CD14-positive monocyte (primary cell): ENCODE data around the gene EPB41L2. TPM values are rescaled to one million over a fixed set of nuclear protein-coding genes. Genes with fewer than 3 reads are reported as not detected.
"Not testable (repeated sequence)": the region's sequence is repeated elsewhere in the genome, so short reads cannot be mapped to it uniquely, and the experiment has no call there.

ENCODE experiments used
- DNase-seq, 3 donors: peaks; one replicate each; pipeline ENCODE4 v3.0.0-alpha.2; 2011 to 2022
- H2AFZ ChIP-seq: 2 replicates; pipeline ENCODE4 v1.6.0; 2012; ENCODE audit warnings: mild to moderate bottlenecking, low read depth, low read length, inconsistent platforms; ENCODE audit not compliant: insufficient read depth, poor library complexity, severe bottlenecking
- H3K27ac ChIP-seq, 2 donors: 1 replicate in 1 of 2; 2 replicates in 1 of 2; pipeline ENCODE4 v1.5.1; 2012 to 2013; ENCODE audit warnings: low read length in 2 of 2, control low read depth in 1 of 2, inconsistent platforms in 1 of 2, low read depth in 1 of 2, mild to moderate bottlenecking in 1 of 2
- H3K27me3 ChIP-seq, 2 donors: one replicate each; pipeline versions ENCODE4 v1.6.0 to v1.6.1; 2011 to 2013; ENCODE audit warnings: low read length in 2 of 2; ENCODE audit not compliant: control insufficient read depth in 2 of 2, insufficient read depth in 2 of 2
- H3K36me3 ChIP-seq, 2 donors: replicated peaks in 1 of 2; 1 replicate in 1 of 2; 2 replicates in 1 of 2; pipeline versions ENCODE4 v1.5.1 to v1.6.1; 2012 to 2013; ENCODE audit warnings: low read length in 2 of 2, control low read depth in 1 of 2, inconsistent platforms in 1 of 2, mild to moderate bottlenecking in 1 of 2; ENCODE audit not compliant: insufficient read depth in 2 of 2, control insufficient read depth in 1 of 2
- H3K4me1 ChIP-seq, 2 donors: 1 replicate in 1 of 2; 2 replicates in 1 of 2; pipeline versions ENCODE4 v1.5.1 to v1.6.1; 2012 to 2013; ENCODE audit warnings: low read length in 2 of 2, control low read depth in 1 of 2, inconsistent platforms in 1 of 2, mild to moderate bottlenecking in 1 of 2, moderate library complexity in 1 of 2; ENCODE audit not compliant: insufficient read depth in 2 of 2, control insufficient read depth in 1 of 2
- H3K4me2 ChIP-seq: replicated peaks from 2 replicates; pipeline ENCODE3; 2012; ENCODE audit warnings: low read length, moderate library complexity, mild to moderate bottlenecking; ENCODE audit not compliant: poor library complexity, severe bottlenecking; ENCODE audit errors: extremely low read depth
- H3K4me3 ChIP-seq, 3 experiments: fragments of 200-600 bp in 1 of 3; sonication (generic) in 1 of 3; replicated peaks in 1 of 3; 1 replicate in 2 of 3; 2 replicates in 1 of 3; pipeline ENCODE4 v1.5.1; 2011 to 2013; ENCODE audit warnings: low read length in 3 of 3, mild to moderate bottlenecking in 3 of 3, control low read depth in 2 of 3, low read depth in 2 of 3, inconsistent platforms in 1 of 3, moderate library complexity in 1 of 3
- H3K79me2 ChIP-seq: 2 replicates; pipeline ENCODE4 v1.6.0; 2012; ENCODE audit warnings: mild to moderate bottlenecking, control low read depth, inconsistent platforms, low read length, moderate library complexity; ENCODE audit not compliant: insufficient read depth
- H3K9ac ChIP-seq: 2 replicates; pipeline ENCODE4 v1.6.0; 2017; ENCODE audit warnings: low read length, mild to moderate bottlenecking; ENCODE audit not compliant: insufficient read depth, poor library complexity, severe bottlenecking
- H3K9me3 ChIP-seq, 2 donors: replicated peaks in 1 of 2; 1 replicate in 1 of 2; 2 replicates in 1 of 2; pipeline versions ENCODE4 v1.5.1 to v1.6.1; 2012 to 2013; ENCODE audit warnings: low read length in 2 of 2, control low read depth in 1 of 2; ENCODE audit not compliant: control insufficient read depth in 1 of 2, insufficient read depth in 1 of 2
- H4K20me1 ChIP-seq: 2 replicates; pipeline ENCODE4 v1.6.0; 2012; ENCODE audit warnings: mild to moderate bottlenecking, low read length, control low read depth, moderate library complexity; ENCODE audit not compliant: insufficient read depth
- H3K27ac Mint-ChIP-seq, 7 donors: one replicate each; pipeline ENCODE4 v1.8.0; 2020; ENCODE audit warnings: mild to moderate bottlenecking in 7 of 7, mixed read lengths in 7 of 7, moderate library complexity in 6 of 7, inconsistent platforms in 2 of 7
- H3K27me3 Mint-ChIP-seq, 3 donors: one replicate each; pipeline ENCODE4 v1.8.0; 2021 to 2022; ENCODE audit warnings: low read depth in 3 of 3, mild to moderate bottlenecking in 3 of 3, mixed read lengths in 3 of 3, moderate library complexity in 3 of 3, inconsistent platforms in 1 of 3
- H3K36me3 Mint-ChIP-seq, 2 donors: one replicate each; pipeline ENCODE4 v1.8.0; 2020; ENCODE audit warnings: mixed read lengths in 2 of 2, inconsistent platforms in 1 of 2, mild to moderate bottlenecking in 1 of 2
- H3K4me1 Mint-ChIP-seq: one replicate; pipeline ENCODE4 v1.8.0; 2020; ENCODE audit warnings: mild to moderate bottlenecking, mixed read lengths
- H3K4me3 Mint-ChIP-seq, 2 donors: one replicate each; pipeline ENCODE4 v1.8.0; 2020; ENCODE audit warnings: mild to moderate bottlenecking in 2 of 2, mixed read lengths in 2 of 2, moderate library complexity in 1 of 2
- H3K9me3 Mint-ChIP-seq, 7 donors: one replicate each; pipeline ENCODE4 v1.8.0; 2020 to 2022; ENCODE audit warnings: mixed read lengths in 7 of 7, mild to moderate bottlenecking in 6 of 7, moderate library complexity in 6 of 7, inconsistent platforms in 2 of 7
- WGBS: methylation state at CpG from one replicate; pipeline ENCODE4 v1.1.5; 2013; ENCODE audit warnings: missing lambda C conversion rate; ENCODE audit not compliant: insufficient coverage; 5-methylcytosine and 5-hydroxymethylcytosine counted together
- intact Hi-C, 2 donors: fragments of 100-400 bp; cut with micrococcal nuclease; formaldehyde crosslinking; loops; one replicate each; pipeline versions ENCODE4 v1.15.0 to v1.15.1; 2023
- polyA plus RNA-seq, 3 donors: library from polyadenylated mRNA; depleted of rRNA in 1 of 3; unstranded in 2 of 3; stranded (reverse) in 1 of 3; fragments of 300-500 nt in 2 of 3; fragments of >200 nt in 1 of 3; fragmentation: Illumina TruSeq in 2 of 3; gene quantifications; 1 replicate in 2 of 3; 2 replicates in 1 of 3; pipeline ENCODE4 v1.2.3, GENCODE V29; 2012 to 2021
- TF ChIP-seq, protein P1 (sequence below): fragments of 200-600 bp; IDR thresholded peaks from one replicate; pipeline ENCODE4 v1.8.0; 2022; ENCODE audit warnings: antibody characterized with exemption, mild to moderate bottlenecking

EPB41L2 gene
- polyA plus RNA-seq, 3 donors: 3.4 to 7.2 (median 4.6) TPM

DNA sequence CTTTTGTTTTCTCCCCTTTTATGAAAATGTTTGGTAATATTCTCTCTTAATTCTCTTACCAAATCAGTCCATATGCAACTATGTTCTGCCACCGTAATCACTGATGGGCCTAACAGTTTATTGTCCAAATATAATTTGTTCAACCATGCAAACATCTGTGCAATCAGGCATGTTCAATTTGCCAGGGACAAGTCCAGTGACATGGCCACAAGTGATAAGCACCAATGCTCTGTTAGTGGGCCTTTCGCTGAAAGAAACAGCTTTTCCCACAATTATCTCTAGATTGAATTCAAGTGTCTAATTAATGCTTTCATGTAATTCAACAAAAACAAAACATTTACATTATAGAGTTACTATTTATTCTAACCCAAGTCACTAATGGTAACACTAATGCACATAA is 53.3 kb downstream of the EPB41L2 start:
- TF ChIP-seq, protein P1, sequence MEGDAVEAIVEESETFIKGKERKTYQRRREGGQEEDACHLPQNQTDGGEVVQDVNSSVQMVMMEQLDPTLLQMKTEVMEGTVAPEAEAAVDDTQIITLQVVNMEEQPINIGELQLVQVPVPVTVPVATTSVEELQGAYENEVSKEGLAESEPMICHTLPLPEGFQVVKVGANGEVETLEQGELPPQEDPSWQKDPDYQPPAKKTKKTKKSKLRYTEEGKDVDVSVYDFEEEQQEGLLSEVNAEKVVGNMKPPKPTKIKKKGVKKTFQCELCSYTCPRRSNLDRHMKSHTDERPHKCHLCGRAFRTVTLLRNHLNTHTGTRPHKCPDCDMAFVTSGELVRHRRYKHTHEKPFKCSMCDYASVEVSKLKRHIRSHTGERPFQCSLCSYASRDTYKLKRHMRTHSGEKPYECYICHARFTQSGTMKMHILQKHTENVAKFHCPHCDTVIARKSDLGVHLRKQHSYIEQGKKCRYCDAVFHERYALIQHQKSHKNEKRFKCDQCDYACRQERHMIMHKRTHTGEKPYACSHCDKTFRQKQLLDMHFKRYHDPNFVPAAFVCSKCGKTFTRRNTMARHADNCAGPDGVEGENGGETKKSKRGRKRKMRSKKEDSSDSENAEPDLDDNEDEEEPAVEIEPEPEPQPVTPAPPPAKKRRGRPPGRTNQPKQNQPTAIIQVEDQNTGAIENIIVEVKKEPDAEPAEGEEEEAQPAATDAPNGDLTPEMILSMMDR: no peak

DNA sequence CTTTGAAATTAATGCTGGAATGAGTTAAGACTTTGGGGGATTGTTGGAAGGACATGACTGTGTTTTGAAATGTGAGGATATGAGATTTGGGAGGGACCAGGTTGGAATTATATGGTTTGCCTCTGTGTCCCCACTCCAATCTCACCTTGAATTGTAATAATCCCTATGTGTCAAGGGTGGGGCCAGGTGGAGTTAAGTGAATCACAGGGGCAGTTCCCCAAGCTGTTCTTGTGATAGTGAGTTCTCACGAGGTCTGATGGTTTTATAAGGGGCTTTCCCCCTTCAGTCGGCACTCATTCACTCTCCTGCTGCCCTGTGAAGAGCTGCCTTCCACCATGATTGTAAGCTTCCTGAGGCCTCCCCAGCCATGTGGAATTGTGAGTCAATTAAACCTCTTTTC is 54.1 kb downstream of the EPB41L2 start:
- no CpG with 5 or more reads among the region's 2 CpGs for WGBS
- H3K79me2 ChIP-seq: not testable (repeated sequence)

More for the DNA sequence above, 53.3 kb downstream of the EPB41L2 start:
- Histone ChIP-seq H3K4me1 (no peaks in the 10 kb centered on the region), H3K4me2 (no peak overlapping the region), H3K4me3 (no peak overlapping the region), H4K20me1 (no peaks in the 10 kb centered on the region), H3K36me3 (no peaks in the 10 kb centered on the region), H3K9ac (no peak overlapping the region), H2AFZ (no peak overlapping the region), H3K27ac (no peak overlapping the region), H3K9me3 (peaks cover 19 to 26% of the 10 kb centered on the region in 2 donors), H3K79me2 (no peaks in the 10 kb centered on the region), H3K27me3 (no peaks in the 10 kb centered on the region)
- WGBS: 71% methylated on average over 1 of the region's 2 CpGs
- Mint-ChIP-seq H3K4me1 (peaks cover 5% of the 10 kb centered on the region), H3K4me3 (no peak overlapping the region), H3K36me3 (peaks cover 1 to 9% of the 10 kb centered on the region in 2 donors), H3K27ac (no peak overlapping the region), H3K27me3 (peaks cover 0 to 2% (median 0%) of the 10 kb centered on the region in 3 donors), H3K9me3 (peaks cover 8 to 27% (median 23%) of the 10 kb centered on the region in 7 donors)
- intact Hi-C loops: no loop called here
- no peak for DNase-seq

DNA sequence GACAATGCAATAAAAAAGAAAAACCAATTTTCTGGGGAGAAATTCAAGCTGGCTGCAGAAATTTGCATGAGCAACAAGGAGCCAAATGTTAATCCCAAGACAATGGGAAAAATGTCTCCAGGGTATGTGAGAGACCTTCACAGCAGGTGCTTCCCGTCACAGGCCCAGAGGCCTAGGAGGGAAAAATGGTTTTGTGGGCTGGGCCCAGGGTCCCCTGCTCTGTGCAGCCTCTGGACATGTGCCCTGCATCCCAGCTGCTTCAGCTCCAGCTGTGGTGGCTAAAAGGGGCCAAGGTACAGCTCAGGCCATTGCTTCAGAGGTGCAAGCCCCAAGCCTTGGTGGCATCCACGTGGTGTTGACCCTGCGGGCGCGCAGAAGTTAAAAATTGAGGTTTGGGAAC is 55.1 kb downstream of the EPB41L2 start:
- not testable (repeated sequence) for H3K27ac Mint-ChIP-seq, H3K27me3 ChIP-seq, H3K27ac ChIP-seq

More for the DNA sequence above, 54.1 kb downstream of the EPB41L2 start:
- H3K27me3 Mint-ChIP-seq, H3K4me1 ChIP-seq, H4K20me1 ChIP-seq, DNase-seq, H3K36me3 Mint-ChIP-seq, H3K27ac Mint-ChIP-seq, H3K27ac ChIP-seq, H3K4me3 ChIP-seq, H3K36me3 ChIP-seq, H2AFZ ChIP-seq, H3K9ac ChIP-seq, H3K27me3 ChIP-seq, intact Hi-C loops, H3K4me2 ChIP-seq, H3K4me3 Mint-ChIP-seq, H3K4me1 Mint-ChIP-seq: not testable (repeated sequence)
- H3K9me3 ChIP-seq: peaks cover 19 to 26% of the 10 kb centered on the region in 2 donors
- peaks cover 8 to 27% (median 23%) of the 10 kb centered on the region in 7 donors for H3K9me3 Mint-ChIP-seq

More for the DNA sequence above, 55.1 kb downstream of the EPB41L2 start:
- H3K4me3 Mint-ChIP-seq, H3K27me3 Mint-ChIP-seq, H3K36me3 Mint-ChIP-seq, H3K4me2 ChIP-seq, H3K4me3 ChIP-seq, H3K4me1 ChIP-seq, H3K79me2 ChIP-seq, H3K9ac ChIP-seq, H3K4me1 Mint-ChIP-seq, intact Hi-C loops, H3K36me3 ChIP-seq, H4K20me1 ChIP-seq, H2AFZ ChIP-seq, DNase-seq: not testable (repeated sequence)
- peaks cover 8 to 27% (median 23%) of the 10 kb centered on the region in 7 donors for H3K9me3 Mint-ChIP-seq
- 100% methylated on average over 5 of the region's 5 CpGs for WGBS
- peaks cover 19 to 26% of the 10 kb centered on the region in 2 donors for H3K9me3 ChIP-seq
